Activated CD4-positive, alpha-beta T cell treated with anti-CD3 and anti-CD28 coated beads, Interleukin-2, amount 10 ng/mL, durations not matched to agents 24 days and 14 days (primary cell): Measurements from ENCODE around the gene GATAD1. TPM values are rescaled to one million over a fixed set of nuclear protein-coding genes. Genes with fewer than 3 reads are reported as not detected.
"Not testable (repeated sequence)": the region's sequence is repeated elsewhere in the genome, so short reads cannot be mapped to it uniquely, and the experiment has no call there.

ENCODE experiments used
- DNase-seq: peaks from one replicate; pipeline ENCODE4 v3.0.0; 2022
- H3K27ac Mint-ChIP-seq: one replicate; pipeline ENCODE4 v1.8.0; 2022; ENCODE audit warnings: mild to moderate bottlenecking, mixed read lengths
- H3K27me3 Mint-ChIP-seq: one replicate; pipeline ENCODE4 v1.8.0; 2022; ENCODE audit warnings: mixed read lengths
- H3K36me3 Mint-ChIP-seq: one replicate; pipeline ENCODE4 v1.8.0; 2022; ENCODE audit warnings: low read depth, mild to moderate bottlenecking, mixed read lengths
- H3K4me1 Mint-ChIP-seq: one replicate; pipeline ENCODE4 v1.8.0; 2021; ENCODE audit warnings: mixed read lengths
- H3K4me3 Mint-ChIP-seq: one replicate; pipeline ENCODE4 v1.8.0; 2022; ENCODE audit warnings: mild to moderate bottlenecking, moderate library complexity, mixed read lengths
- H3K9me3 Mint-ChIP-seq: one replicate; pipeline ENCODE4 v1.8.0; 2021; ENCODE audit warnings: mixed read lengths
- intact Hi-C: fragments of 100-400 bp; cut with micrococcal nuclease; formaldehyde crosslinking; loops from one replicate; pipeline ENCODE4 v1.15.1; 2023
- total RNA-seq: library from RNA; stranded (reverse); gene quantifications from 2 replicates; pipeline ENCODE4 v1.2.3, GENCODE V29; 2022

GATAD1 gene
- 21.4 and 22.1 TPM in 2 replicates for total RNA-seq

- H3K36me3 Mint-ChIP-seq, result peaks cover 17% of the 10 kb centered on the region
- peak; percentile 95 for DNase-seq
- intact Hi-C loops, result loop anchor here (1.0 to 10.0 kb wide), 14 partner anchors 14 to 1363 kb away; partner anchors contain the start of genes AKAP9, ANKIB1, CDK6 and CYP51A1
Measured at GRCh38 chr7:92447345-92448204, at the start of gene GATAD1. Gene GATAD1, plus strand, starts transcription at chr7:92447482. Its CDS starts 248 bp downstream, at chr7:92447730.

GRCh38 chr7:92397542-92397941 is 49.7 kb upstream of the GATAD1 start:
- no peak overlapping the region for H3K4me3 Mint-ChIP-seq
- H3K36me3 Mint-ChIP-seq, result peaks cover 23% of the 10 kb centered on the region
- H3K27ac Mint-ChIP-seq, result no peak overlapping the region
- intact Hi-C loops, result no loop called here
- no peak for DNase-seq
- no peaks in the 10 kb centered on the region for H3K27me3 Mint-ChIP-seq
- no peaks in the 10 kb centered on the region for H3K4me1 Mint-ChIP-seq
- H3K9me3 Mint-ChIP-seq, result no peaks in the 10 kb centered on the region

More at GRCh38 chr7:92447345-92448204, at the start of gene GATAD1:
- Mint-ChIP-seq H3K9me3 (no peaks in the 10 kb centered on the region), H3K4me3 (peak within 1 kb of the TSS; percentile 94), H3K27ac (peak within 1 kb of the TSS; percentile 93), H3K4me1 (peaks cover 9% of the 10 kb centered on the region), H3K27me3 (peaks cover 2% of the 10 kb centered on the region)

GRCh38 chr7:92400013-92400412 is 47.3 kb upstream of the GATAD1 start:
- Mint-ChIP-seq H3K27me3 (no peaks in the 10 kb centered on the region), H3K4me1 (peaks cover 16% of the 10 kb centered on the region), H3K4me3 (no peak overlapping the region), H3K36me3 (peaks cover 23% of the 10 kb centered on the region), H3K27ac (no peak overlapping the region), H3K9me3 (no peaks in the 10 kb centered on the region)
- intact Hi-C loops, result no loop called here
- DNase-seq, result no peak

GRCh38 chr7:92402920-92403759 is 44.1 kb upstream of the GATAD1 start:
- Mint-ChIP-seq H3K4me1 (peaks cover 16% of the 10 kb centered on the region), H3K9me3 (no peaks in the 10 kb centered on the region), H3K27me3 (no peaks in the 10 kb centered on the region), H3K36me3 (peaks cover 16% of the 10 kb centered on the region), H3K27ac (no peak overlapping the region), H3K4me3 (no peak overlapping the region)
- intact Hi-C loops, result no loop called here
- no peak for DNase-seq

GRCh38 chr7:92403760-92404074 is 43.6 kb upstream of the GATAD1 start:
- no peak overlapping the region for H3K27ac Mint-ChIP-seq

GRCh38 chr7:92404170-92404614 is 43.1 kb upstream of the GATAD1 start:
- Mint-ChIP-seq H3K4me3 (no peak overlapping the region), H3K27me3 (no peaks in the 10 kb centered on the region), H3K36me3 (peaks cover 9% of the 10 kb centered on the region), H3K4me1 (peaks cover 16% of the 10 kb centered on the region), H3K27ac (peak overlapping the region; percentile 41), H3K9me3 (peaks cover under 1% of the 10 kb centered on the region)
- intact Hi-C loops, result no loop called here
- peak; percentile 80 for DNase-seq

More at GRCh38 chr7:92403760-92404074, 43.6 kb upstream of the GATAD1 start:
- Mint-ChIP-seq H3K4me3 (no peak overlapping the region), H3K27me3 (no peaks in the 10 kb centered on the region), H3K36me3 (peaks cover 12% of the 10 kb centered on the region), H3K4me1 (peaks cover 16% of the 10 kb centered on the region), H3K9me3 (no peaks in the 10 kb centered on the region)
- intact Hi-C loops, result no loop called here
- DNase-seq, result no peak

- peaks cover 6% of the 10 kb centered on the region for H3K9me3 Mint-ChIP-seq
- no peak overlapping the region for H3K4me3 Mint-ChIP-seq
- H3K36me3 Mint-ChIP-seq, result peaks cover 1% of the 10 kb centered on the region
- DNase-seq, result no peak
- intact Hi-C loops, result no loop called here
- no peak overlapping the region for H3K27ac Mint-ChIP-seq
- H3K27me3 Mint-ChIP-seq, result peaks cover 9% of the 10 kb centered on the region
- H3K4me1 Mint-ChIP-seq, result peaks cover 5% of the 10 kb centered on the region
Measured at GRCh38 chr7:92409357-92409756, 37.9 kb upstream of the GATAD1 start.

GRCh38 chr7:92410162-92410561 is 37.1 kb upstream of the GATAD1 start:
- H3K4me3 Mint-ChIP-seq, H3K27me3 Mint-ChIP-seq, H3K4me1 Mint-ChIP-seq, intact Hi-C loops, H3K36me3 Mint-ChIP-seq, DNase-seq, H3K9me3 Mint-ChIP-seq: not testable (repeated sequence)
- peak overlapping the region; percentile 42 for H3K27ac Mint-ChIP-seq

GRCh38 chr7:92412745-92413144 is 34.5 kb upstream of the GATAD1 start:
- intact Hi-C loops, result no loop called here
- H3K9me3 Mint-ChIP-seq, result peaks cover 6% of the 10 kb centered on the region
- no peaks in the 10 kb centered on the region for H3K36me3 Mint-ChIP-seq
- H3K4me1 Mint-ChIP-seq, result no peaks in the 10 kb centered on the region
- H3K27ac Mint-ChIP-seq, result no peak overlapping the region
- DNase-seq, result no peak
- H3K27me3 Mint-ChIP-seq, result peaks cover 16% of the 10 kb centered on the region
- H3K4me3 Mint-ChIP-seq, result no peak overlapping the region

GRCh38 chr7:92413550-92413949 is 33.7 kb upstream of the GATAD1 start:
- Mint-ChIP-seq H3K9me3 (peaks cover 6% of the 10 kb centered on the region), H3K27ac (no peak overlapping the region), H3K4me1 (no peaks in the 10 kb centered on the region), H3K4me3 (no peak overlapping the region), H3K36me3 (no peaks in the 10 kb centered on the region), H3K27me3 (peaks cover 16% of the 10 kb centered on the region)
- DNase-seq, result no peak
- intact Hi-C loops, result no loop called here

GRCh38 chr7:92415225-92415624 is 32.1 kb upstream of the GATAD1 start:
- no peaks in the 10 kb centered on the region for H3K36me3 Mint-ChIP-seq
- H3K27me3 Mint-ChIP-seq, result peaks cover 16% of the 10 kb centered on the region
- H3K27ac Mint-ChIP-seq, result no peak overlapping the region
- intact Hi-C loops, result no loop called here
- H3K4me3 Mint-ChIP-seq, result no peak overlapping the region
- H3K9me3 Mint-ChIP-seq, result no peaks in the 10 kb centered on the region
- no peak for DNase-seq
- H3K4me1 Mint-ChIP-seq, result no peaks in the 10 kb centered on the region

GRCh38 chr7:92417913-92418312 is 29.4 kb upstream of the GATAD1 start:
- Mint-ChIP-seq H3K9me3 (no peaks in the 10 kb centered on the region), H3K4me1 (no peaks in the 10 kb centered on the region), H3K27me3 (peaks cover 14% of the 10 kb centered on the region), H3K27ac (no peak overlapping the region), H3K36me3 (no peaks in the 10 kb centered on the region), H3K4me3 (no peak overlapping the region)
- intact Hi-C loops, result no loop called here
- DNase-seq, result peak; percentile 32

- H3K27me3 Mint-ChIP-seq, result peaks cover 3% of the 10 kb centered on the region
- H3K9me3 Mint-ChIP-seq, result no peaks in the 10 kb centered on the region
- H3K4me1 Mint-ChIP-seq, result peaks cover 14% of the 10 kb centered on the region
- no peak for DNase-seq
- H3K36me3 Mint-ChIP-seq, result no peaks in the 10 kb centered on the region
- H3K27ac Mint-ChIP-seq, result no peak overlapping the region
- no peak overlapping the region for H3K4me3 Mint-ChIP-seq
- intact Hi-C loops, result loop anchor here (5.0 to 10.0 kb wide), 2 partner anchors 40 to 633 kb away; no protein-coding TSS in a partner anchor
Measured at GRCh38 chr7:92421676-92422435, 25.4 kb upstream of the GATAD1 start.
